ENCODE results near the gene CLDN5.

Gene CLDN5

GRCh38 chr22:19478901-19479354 lies 45.3 kb downstream of the CLDN5 start, which contains the start of gene UFD1:
TSS of gene UFD1 (minus strand) at chr22:19479193. CDS start at chr22:19479085, 108 bp downstream.
- peak; percentile 61 for DNase-seq

- DNase-seq: no peak
Measured at GRCh38 chr22:19478045-19478900, 45.9 kb downstream of the CLDN5 start.

GRCh38 chr22:19477321-19478044 lies 46.7 kb downstream of the CLDN5 start:
- DNase-seq: no peak

GRCh38 chr22:19476023-19476422 lies 48.2 kb downstream of the CLDN5 start:
- DNase-seq: no peak

- no peak for DNase-seq
Measured at GRCh38 chr22:19473578-19473977, 50.6 kb downstream of the CLDN5 start.

Measured in NCI-H1092 (cell line).